ENCODE measurements around the gene CINP. TPM values are rescaled to one million over a fixed set of nuclear protein-coding genes. Genes with fewer than 3 reads are reported as not detected.

The CINP gene
- total and polyA plus RNA-seq, 2 of the 8 experiments (the other 6 are each of a cell fraction or from before 2014, with no cell fraction given): 47.8 to 51.6 TPM

DNA sequence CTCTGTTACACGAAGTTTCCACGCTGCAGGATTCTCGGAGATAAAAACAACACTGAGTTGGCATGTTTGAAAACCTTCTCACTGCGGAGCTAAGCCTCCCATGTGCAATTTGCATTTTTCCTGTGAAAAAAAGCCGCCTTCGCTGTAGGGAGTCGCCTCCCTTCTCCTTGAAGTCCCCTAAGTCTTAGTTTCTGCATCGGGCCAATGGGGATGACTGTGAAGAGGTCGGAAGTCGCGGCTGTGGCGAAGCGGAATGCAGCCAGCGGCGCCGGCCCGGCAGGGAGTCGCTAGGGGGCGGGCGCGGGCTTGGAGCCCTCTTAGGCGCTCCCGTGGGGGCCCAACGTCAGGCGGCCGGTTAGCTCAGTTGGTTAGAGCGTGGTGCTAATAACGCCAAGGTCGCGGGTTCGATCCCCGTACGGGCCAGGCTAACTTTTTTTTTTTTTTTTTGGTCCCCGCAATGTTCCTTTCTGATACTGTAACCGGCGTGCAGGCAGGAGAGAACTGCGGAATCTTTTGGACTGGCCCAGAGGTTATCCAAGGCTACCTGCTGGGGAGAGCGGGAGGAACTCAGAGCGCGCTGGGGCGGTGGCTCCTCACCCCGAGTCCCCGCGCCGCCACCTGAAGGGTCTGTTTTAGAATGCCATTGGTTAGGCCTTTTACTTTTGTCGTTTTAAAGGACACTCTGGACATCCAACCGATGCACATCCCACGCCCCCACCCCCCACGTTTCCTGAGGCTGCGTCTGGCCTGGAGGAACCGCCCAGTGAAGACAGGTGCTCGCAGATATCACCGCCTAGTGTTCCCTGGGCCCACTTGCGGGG lies 45.7 kb downstream of the CINP start (continued):
- TF ChIP-seq MAFK (IDR thresholded peaks at IDR 0.05; ENCODE audit: low read depth, low read length): peak; percentile 71; the same call in 1 of the 2 replicates
- no peak; the same call in 1 of the 2 replicates for TF ChIP-seq PHF8 (conservative IDR thresholded peaks at IDR 0.05; ENCODE audit: low read depth, low read length)
- no peak for TF ChIP-seq SP2 (IDR thresholded peaks at IDR 0.05; ENCODE audit: low read length)
- TF ChIP-seq, protein P1, sequence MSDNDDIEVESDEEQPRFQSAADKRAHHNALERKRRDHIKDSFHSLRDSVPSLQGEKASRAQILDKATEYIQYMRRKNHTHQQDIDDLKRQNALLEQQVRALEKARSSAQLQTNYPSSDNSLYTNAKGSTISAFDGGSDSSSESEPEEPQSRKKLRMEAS (IDR thresholded peaks at IDR 0.05): peak; percentile 41; the same call in 1 of the 2 replicates
- no peak for TF ChIP-seq SIX5 (IDR thresholded peaks at IDR 0.05; ENCODE audit: low read depth, low read length)
- TF ChIP-seq POLR2A (IDR thresholded peaks at IDR 0.05; ENCODE audit: control extremely low read depth in 1 of 2, low read depth in 2 of 2, low read length in 2 of 2): peak in 1 of 2 experiments; percentile 53; a peak in 2 of 3 replicates
- TF ChIP-seq, protein P2, sequence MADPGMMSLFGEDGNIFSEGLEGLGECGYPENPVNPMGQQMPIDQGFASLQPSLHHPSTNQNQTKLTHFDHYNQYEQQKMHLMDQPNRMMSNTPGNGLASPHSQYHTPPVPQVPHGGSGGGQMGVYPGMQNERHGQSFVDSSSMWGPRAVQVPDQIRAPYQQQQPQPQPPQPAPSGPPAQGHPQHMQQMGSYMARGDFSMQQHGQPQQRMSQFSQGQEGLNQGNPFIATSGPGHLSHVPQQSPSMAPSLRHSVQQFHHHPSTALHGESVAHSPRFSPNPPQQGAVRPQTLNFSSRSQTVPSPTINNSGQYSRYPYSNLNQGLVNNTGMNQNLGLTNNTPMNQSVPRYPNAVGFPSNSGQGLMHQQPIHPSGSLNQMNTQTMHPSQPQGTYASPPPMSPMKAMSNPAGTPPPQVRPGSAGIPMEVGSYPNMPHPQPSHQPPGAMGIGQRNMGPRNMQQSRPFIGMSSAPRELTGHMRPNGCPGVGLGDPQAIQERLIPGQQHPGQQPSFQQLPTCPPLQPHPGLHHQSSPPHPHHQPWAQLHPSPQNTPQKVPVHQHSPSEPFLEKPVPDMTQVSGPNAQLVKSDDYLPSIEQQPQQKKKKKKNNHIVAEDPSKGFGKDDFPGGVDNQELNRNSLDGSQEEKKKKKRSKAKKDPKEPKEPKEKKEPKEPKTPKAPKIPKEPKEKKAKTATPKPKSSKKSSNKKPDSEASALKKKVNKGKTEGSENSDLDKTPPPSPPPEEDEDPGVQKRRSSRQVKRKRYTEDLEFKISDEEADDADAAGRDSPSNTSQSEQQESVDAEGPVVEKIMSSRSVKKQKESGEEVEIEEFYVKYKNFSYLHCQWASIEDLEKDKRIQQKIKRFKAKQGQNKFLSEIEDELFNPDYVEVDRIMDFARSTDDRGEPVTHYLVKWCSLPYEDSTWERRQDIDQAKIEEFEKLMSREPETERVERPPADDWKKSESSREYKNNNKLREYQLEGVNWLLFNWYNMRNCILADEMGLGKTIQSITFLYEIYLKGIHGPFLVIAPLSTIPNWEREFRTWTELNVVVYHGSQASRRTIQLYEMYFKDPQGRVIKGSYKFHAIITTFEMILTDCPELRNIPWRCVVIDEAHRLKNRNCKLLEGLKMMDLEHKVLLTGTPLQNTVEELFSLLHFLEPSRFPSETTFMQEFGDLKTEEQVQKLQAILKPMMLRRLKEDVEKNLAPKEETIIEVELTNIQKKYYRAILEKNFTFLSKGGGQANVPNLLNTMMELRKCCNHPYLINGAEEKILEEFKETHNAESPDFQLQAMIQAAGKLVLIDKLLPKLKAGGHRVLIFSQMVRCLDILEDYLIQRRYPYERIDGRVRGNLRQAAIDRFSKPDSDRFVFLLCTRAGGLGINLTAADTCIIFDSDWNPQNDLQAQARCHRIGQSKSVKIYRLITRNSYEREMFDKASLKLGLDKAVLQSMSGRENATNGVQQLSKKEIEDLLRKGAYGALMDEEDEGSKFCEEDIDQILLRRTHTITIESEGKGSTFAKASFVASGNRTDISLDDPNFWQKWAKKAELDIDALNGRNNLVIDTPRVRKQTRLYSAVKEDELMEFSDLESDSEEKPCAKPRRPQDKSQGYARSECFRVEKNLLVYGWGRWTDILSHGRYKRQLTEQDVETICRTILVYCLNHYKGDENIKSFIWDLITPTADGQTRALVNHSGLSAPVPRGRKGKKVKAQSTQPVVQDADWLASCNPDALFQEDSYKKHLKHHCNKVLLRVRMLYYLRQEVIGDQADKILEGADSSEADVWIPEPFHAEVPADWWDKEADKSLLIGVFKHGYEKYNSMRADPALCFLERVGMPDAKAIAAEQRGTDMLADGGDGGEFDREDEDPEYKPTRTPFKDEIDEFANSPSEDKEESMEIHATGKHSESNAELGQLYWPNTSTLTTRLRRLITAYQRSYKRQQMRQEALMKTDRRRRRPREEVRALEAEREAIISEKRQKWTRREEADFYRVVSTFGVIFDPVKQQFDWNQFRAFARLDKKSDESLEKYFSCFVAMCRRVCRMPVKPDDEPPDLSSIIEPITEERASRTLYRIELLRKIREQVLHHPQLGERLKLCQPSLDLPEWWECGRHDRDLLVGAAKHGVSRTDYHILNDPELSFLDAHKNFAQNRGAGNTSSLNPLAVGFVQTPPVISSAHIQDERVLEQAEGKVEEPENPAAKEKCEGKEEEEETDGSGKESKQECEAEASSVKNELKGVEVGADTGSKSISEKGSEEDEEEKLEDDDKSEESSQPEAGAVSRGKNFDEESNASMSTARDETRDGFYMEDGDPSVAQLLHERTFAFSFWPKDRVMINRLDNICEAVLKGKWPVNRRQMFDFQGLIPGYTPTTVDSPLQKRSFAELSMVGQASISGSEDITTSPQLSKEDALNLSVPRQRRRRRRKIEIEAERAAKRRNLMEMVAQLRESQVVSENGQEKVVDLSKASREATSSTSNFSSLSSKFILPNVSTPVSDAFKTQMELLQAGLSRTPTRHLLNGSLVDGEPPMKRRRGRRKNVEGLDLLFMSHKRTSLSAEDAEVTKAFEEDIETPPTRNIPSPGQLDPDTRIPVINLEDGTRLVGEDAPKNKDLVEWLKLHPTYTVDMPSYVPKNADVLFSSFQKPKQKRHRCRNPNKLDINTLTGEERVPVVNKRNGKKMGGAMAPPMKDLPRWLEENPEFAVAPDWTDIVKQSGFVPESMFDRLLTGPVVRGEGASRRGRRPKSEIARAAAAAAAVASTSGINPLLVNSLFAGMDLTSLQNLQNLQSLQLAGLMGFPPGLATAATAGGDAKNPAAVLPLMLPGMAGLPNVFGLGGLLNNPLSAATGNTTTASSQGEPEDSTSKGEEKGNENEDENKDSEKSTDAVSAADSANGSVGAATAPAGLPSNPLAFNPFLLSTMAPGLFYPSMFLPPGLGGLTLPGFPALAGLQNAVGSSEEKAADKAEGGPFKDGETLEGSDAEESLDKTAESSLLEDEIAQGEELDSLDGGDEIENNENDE (IDR thresholded peaks at IDR 0.05; ENCODE audit: insufficient replicate concordance, low read length): no peak
- peak; percentile 100 for TF ChIP-seq TBP (IDR thresholded peaks at IDR 0.05; ENCODE audit: low read depth, low read length)
- TF ChIP-seq EP300 (IDR thresholded peaks at IDR 0.05; ENCODE audit: borderline replicate concordance in 1 of 2, low read depth in 2 of 2, low read length in 2 of 2): peak in 1 of 2 experiments; percentile 40; a peak in 1 of 3 replicates
- TF ChIP-seq TAF1 (IDR thresholded peaks at IDR 0.05; ENCODE audit: low read depth, low read length): 0 out of 2 replicates have a peak, but pooled peaks have one; percentile 42
